WTC11 (cell line): Measurements from ENCODE around the gene KDM1A. TPM values are rescaled to one million over a fixed set of nuclear protein-coding genes. Genes with fewer than 3 reads are reported as not detected.

Source experiments
- ATAC-seq: fragments of 200-7000 bp; cut with Tn5 transposase; 2 replicates; pipeline ENCODE4 v1.10.0; 2021; ENCODE audit warnings: mild to moderate bottlenecking, moderate library complexity
- CTCF ChIA-PET: fragments of 300-600 bp; sonication (Branson Sonifier 250); formaldehyde crosslinking; loops from one replicate; lab custom pipeline; 2021; ENCODE audit warnings: antibody characterized with exemption; lab: Charles Lee
- POLR2A ChIA-PET: fragments of 350-600 bp; sonication (Branson Sonifier 250); formaldehyde crosslinking; loops from one replicate; lab custom pipeline; 2021; ENCODE audit warnings: antibody characterized with exemption; lab: Charles Lee
- DNase-seq: peaks from one replicate; pipeline ENCODE4 v3.0.0; 2021; ENCODE audit warnings: low spot score
- H3K27ac Mint-ChIP-seq: 2 replicates; pipeline ENCODE4 v1.8.0; 2021; ENCODE audit warnings: mixed read lengths
- H3K27me3 Mint-ChIP-seq: 2 replicates; pipeline ENCODE4 v1.8.0; 2021; ENCODE audit warnings: low read depth, mild to moderate bottlenecking, moderate library complexity, mixed read lengths
- H3K36me3 Mint-ChIP-seq: 2 replicates; pipeline ENCODE4 v1.8.0; 2021; ENCODE audit warnings: mixed read lengths
- H3K4me1 Mint-ChIP-seq: 2 replicates; pipeline ENCODE4 v1.8.0; 2022; ENCODE audit warnings: mixed read lengths
- H3K4me3 Mint-ChIP-seq: 2 replicates; pipeline ENCODE4 v1.8.0; 2021; ENCODE audit warnings: mild to moderate bottlenecking, moderate library complexity, mixed read lengths
- H3K9me3 Mint-ChIP-seq: 2 replicates; pipeline ENCODE4 v1.8.0; 2021; ENCODE audit warnings: mixed read lengths
- AFF4 ChIP-seq: sonication (generic); formaldehyde crosslinking; IDR thresholded peaks from 2 replicates; pipeline ENCODE4 v1.8.1; 2023; ENCODE audit warnings: mild to moderate bottlenecking, missing genetic modification reagents, borderline replicate concordance
- AR ChIP-seq: fragments of 250-450 bp; sonication (Bioruptor Pico); IDR thresholded peaks from 2 replicates; pipeline ENCODE4 v1.9.0; 2021; ENCODE audit warnings: mild to moderate bottlenecking
- HMGA2 ChIP-seq: fragments of 250-450 bp; sonication (Bioruptor Pico); IDR thresholded peaks from 2 replicates; pipeline ENCODE4 v1.4.0; 2021; ENCODE audit warnings: mild to moderate bottlenecking, moderate library complexity
- MXD4 ChIP-seq: fragments of 250-450 bp; sonication (Bioruptor Pico); IDR thresholded peaks from 2 replicates; pipeline ENCODE4 v1.8.0; 2021; ENCODE audit warnings: mild to moderate bottlenecking, moderate library complexity, borderline replicate concordance
- NFATC4 ChIP-seq: fragments of 250-450 bp; sonication (Bioruptor Pico); IDR thresholded peaks from 2 replicates; pipeline ENCODE4 v1.9.0; 2021; ENCODE audit warnings: mild to moderate bottlenecking
- SMAD3 ChIP-seq: sonication (generic); formaldehyde crosslinking; IDR thresholded peaks from 2 replicates; pipeline ENCODE4 v1.8.0; 2022; ENCODE audit warnings: missing genetic modification reagents, mild to moderate bottlenecking, borderline replicate concordance
- ZNF121 ChIP-seq: sonication (generic); formaldehyde crosslinking; IDR thresholded peaks from 2 replicates; pipeline ENCODE4 v1.8.0; 2023; ENCODE audit warnings: missing genetic modification reagents
- ZNF138 ChIP-seq: sonication (generic); formaldehyde crosslinking; conservative IDR thresholded peaks from 2 replicates; pipeline ENCODE4 v1.8.1; 2022; ENCODE audit warnings: mild to moderate bottlenecking, moderate library complexity, missing genetic modification reagents
- ZNF317 ChIP-seq: sonication (generic); formaldehyde crosslinking; IDR thresholded peaks from 2 replicates; pipeline ENCODE4 v1.8.1; 2023; ENCODE audit warnings: low read depth, mild to moderate bottlenecking, moderate library complexity, missing genetic modification reagents, borderline replicate concordance
- ZNF532 ChIP-seq: fragments of 250-450 bp; sonication (Bioruptor Pico); IDR thresholded peaks from 2 replicates; pipeline ENCODE4 v1.9.0; 2021; ENCODE audit warnings: mild to moderate bottlenecking, borderline replicate concordance
- ZNF671 ChIP-seq: fragments of 250-450 bp; sonication (Bioruptor Pico); IDR thresholded peaks from 2 replicates; pipeline ENCODE4 v1.8.0; 2021; ENCODE audit warnings: mild to moderate bottlenecking
- total RNA-seq: library from RNA; stranded (reverse); gene quantifications from 3 replicates; pipeline ENCODE4 v1.2.3, GENCODE V29; 2021
- TF ChIP-seq, protein P1 (sequence below): sonication (generic); formaldehyde crosslinking; IDR thresholded peaks from 2 replicates; pipeline ENCODE4 v1.8.1; 2022; ENCODE audit warnings: low read depth, mild to moderate bottlenecking, moderate library complexity, missing genetic modification reagents, borderline replicate concordance

KDM1A gene
- total RNA-seq, 1 experiment from 2014 or later, result 226 TPM

DNA sequence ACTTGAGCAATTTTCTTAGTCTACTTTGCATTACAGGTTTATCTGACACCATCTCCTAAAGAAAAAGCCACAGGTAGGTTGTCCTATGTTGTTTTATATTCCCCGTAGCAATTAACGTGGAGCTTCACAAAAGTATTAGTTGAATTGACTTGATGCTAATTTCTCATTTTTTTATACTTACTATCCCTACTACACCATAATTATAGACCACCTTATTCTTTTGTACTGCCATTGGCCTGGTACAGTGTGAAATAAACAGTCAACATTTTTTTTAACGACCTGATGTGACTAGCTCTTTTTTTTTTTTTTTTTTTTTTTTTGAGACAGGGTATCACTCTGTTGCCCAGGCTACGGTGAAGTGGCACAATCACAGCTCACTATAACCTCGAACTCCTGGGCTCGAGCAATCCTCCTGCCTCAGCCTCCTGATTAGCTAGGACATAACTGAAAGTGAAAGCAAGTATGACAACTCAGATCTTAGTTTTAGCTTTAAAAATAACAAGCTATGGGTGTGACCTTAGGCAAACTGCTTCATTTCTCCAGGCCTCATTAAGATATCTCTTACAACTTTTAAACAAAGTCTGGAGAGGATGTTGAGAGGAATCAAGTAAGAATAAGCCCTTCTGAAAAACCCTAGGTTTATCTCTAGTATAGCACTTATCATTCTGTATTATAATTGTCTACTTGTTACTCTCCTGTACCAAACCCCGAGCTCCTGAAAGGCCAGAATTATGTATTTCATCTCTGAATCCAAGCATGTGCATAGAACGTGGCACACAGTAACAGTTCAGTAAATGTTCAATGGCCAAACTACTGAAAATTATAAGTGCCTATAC lies 99.9 kb downstream of the KDM1A start (continued):
- no peak for TF ChIP-seq NFATC4 (CRISPR knock-in tag)
- TF ChIP-seq SMAD3 (CRISPR knock-in tag), result no peak

GRCh38 chr1:23120383-23120782 lies 101.1 kb downstream of the KDM1A start:
- no peaks in the 10 kb centered on the region for H3K36me3 Mint-ChIP-seq
- no peaks in the 10 kb centered on the region for H3K27me3 Mint-ChIP-seq
- DNase-seq, result no peak
- no peak overlapping the region for H3K4me3 Mint-ChIP-seq
- no peak for ATAC-seq
- POLR2A ChIA-PET, result interaction anchor here (0.6 kb wide), 1 partner anchor 1029 kb away, joined by 11 read pairs; no protein-coding TSS in a partner anchor
- TF ChIP-seq, protein P1, sequence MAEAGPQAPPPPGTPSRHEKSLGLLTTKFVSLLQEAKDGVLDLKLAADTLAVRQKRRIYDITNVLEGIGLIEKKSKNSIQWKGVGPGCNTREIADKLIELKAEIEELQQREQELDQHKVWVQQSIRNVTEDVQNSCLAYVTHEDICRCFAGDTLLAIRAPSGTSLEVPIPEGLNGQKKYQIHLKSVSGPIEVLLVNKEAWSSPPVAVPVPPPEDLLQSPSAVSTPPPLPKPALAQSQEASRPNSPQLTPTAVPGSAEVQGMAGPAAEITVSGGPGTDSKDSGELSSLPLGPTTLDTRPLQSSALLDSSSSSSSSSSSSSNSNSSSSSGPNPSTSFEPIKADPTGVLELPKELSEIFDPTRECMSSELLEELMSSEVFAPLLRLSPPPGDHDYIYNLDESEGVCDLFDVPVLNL (CRISPR knock-in tag), result no peak
- TF ChIP-seq ZNF138 (CRISPR knock-in tag) (no peak), ZNF121 (CRISPR knock-in tag) (no peak), AFF4 (CRISPR knock-in tag) (no peak), ZNF671 (no peak), ZNF532 (no peak), ZNF317 (CRISPR knock-in tag) (no peak)
- TF ChIP-seq, all 79 proteins: peak for 0
- no peak overlapping the region for H3K27ac Mint-ChIP-seq
- CTCF ChIA-PET, result interaction anchor here (2.0 to 2.2 kb wide), 2 partner anchors 22 to 64 kb away, joined by 5 to 6 read pairs; no protein-coding TSS in a partner anchor
- peaks cover 31% of the 10 kb centered on the region for H3K4me1 Mint-ChIP-seq
- H3K9me3 Mint-ChIP-seq, result no peaks in the 10 kb centered on the region

GRCh38 chr1:23122023-23122748 lies 102.9 kb downstream of the KDM1A start:
- ChIA-PET POLR2A (no interaction called here), CTCF (interaction anchor here (1.1 to 2.2 kb wide), 3 partner anchors 24 to 63 kb away, joined by 4 to 12 read pairs (median 6); no protein-coding TSS in a partner anchor)
- DNase-seq (no peak), ATAC-seq (peak; percentile 60)
- no peaks in the 10 kb centered on the region for H3K9me3 Mint-ChIP-seq
- H3K36me3 Mint-ChIP-seq, result no peaks in the 10 kb centered on the region
- peak overlapping the region; percentile 8; the same call in 1 of the 2 replicates for H3K27ac Mint-ChIP-seq
- no peak overlapping the region for H3K4me3 Mint-ChIP-seq
- peaks cover 46% of the 10 kb centered on the region for H3K4me1 Mint-ChIP-seq
- peak; percentile 44; the same call in 1 of the 2 replicates for TF ChIP-seq HMGA2 (CRISPR knock-in tag)
- no peak for TF ChIP-seq MXD4 (CRISPR knock-in tag)
- no peak for TF ChIP-seq AR (CRISPR knock-in tag)
- TF ChIP-seq, all 79 proteins: peak for 1
- no peaks in the 10 kb centered on the region for H3K27me3 Mint-ChIP-seq
